Subcutaneous abdominal adipose tissue (tissue), 5 donors: ENCODE data around the gene TNIK.
"Not testable (repeated sequence)": the region's sequence is repeated elsewhere in the genome, so short reads cannot be mapped to it uniquely, and the experiment has no call there.

Experiments
- H3K27ac ChIP-seq: one replicate; pipeline ENCODE4 v1.7.0; 2013; ENCODE audit warnings: low read depth, mild to moderate bottlenecking, inconsistent platforms, low read length, moderate library complexity
- H3K27me3 ChIP-seq, 5 donors: one replicate each; pipeline ENCODE4 v1.7.0; 2013; ENCODE audit warnings: low read length in 5 of 5, inconsistent platforms in 1 of 5; ENCODE audit not compliant: control insufficient read depth in 5 of 5, insufficient read depth in 4 of 5
- H3K36me3 ChIP-seq, 5 donors: one replicate each; pipeline ENCODE4 v1.7.0; 2013; ENCODE audit warnings: low read length in 5 of 5; ENCODE audit not compliant: control insufficient read depth in 5 of 5, insufficient read depth in 5 of 5
- H3K4me1 ChIP-seq, 5 donors: one replicate each; pipeline ENCODE4 v1.7.0; 2013; ENCODE audit warnings: low read length in 5 of 5, mild to moderate bottlenecking in 3 of 5, moderate library complexity in 1 of 5; ENCODE audit not compliant: control insufficient read depth in 5 of 5, insufficient read depth in 5 of 5
- H3K4me3 ChIP-seq, 5 donors: one replicate each; pipeline ENCODE4 v1.7.0; 2013; ENCODE audit warnings: low read length in 5 of 5, low read depth in 1 of 5
- H3K9ac ChIP-seq, 5 donors: one replicate each; pipeline ENCODE4 v1.7.0; 2013; ENCODE audit warnings: low read length in 5 of 5, mild to moderate bottlenecking in 4 of 5, moderate library complexity in 3 of 5
- H3K9me3 ChIP-seq, 5 donors: one replicate each; pipeline ENCODE4 v1.7.0; 2013; ENCODE audit warnings: low read length in 5 of 5; ENCODE audit not compliant: control insufficient read depth in 5 of 5
- donor health status: healthy.
- donor health status: healthy.
- donor health status: healthy.
- donor health status: healthy.
- donor health status: healthy.

TNIK gene

DNA sequence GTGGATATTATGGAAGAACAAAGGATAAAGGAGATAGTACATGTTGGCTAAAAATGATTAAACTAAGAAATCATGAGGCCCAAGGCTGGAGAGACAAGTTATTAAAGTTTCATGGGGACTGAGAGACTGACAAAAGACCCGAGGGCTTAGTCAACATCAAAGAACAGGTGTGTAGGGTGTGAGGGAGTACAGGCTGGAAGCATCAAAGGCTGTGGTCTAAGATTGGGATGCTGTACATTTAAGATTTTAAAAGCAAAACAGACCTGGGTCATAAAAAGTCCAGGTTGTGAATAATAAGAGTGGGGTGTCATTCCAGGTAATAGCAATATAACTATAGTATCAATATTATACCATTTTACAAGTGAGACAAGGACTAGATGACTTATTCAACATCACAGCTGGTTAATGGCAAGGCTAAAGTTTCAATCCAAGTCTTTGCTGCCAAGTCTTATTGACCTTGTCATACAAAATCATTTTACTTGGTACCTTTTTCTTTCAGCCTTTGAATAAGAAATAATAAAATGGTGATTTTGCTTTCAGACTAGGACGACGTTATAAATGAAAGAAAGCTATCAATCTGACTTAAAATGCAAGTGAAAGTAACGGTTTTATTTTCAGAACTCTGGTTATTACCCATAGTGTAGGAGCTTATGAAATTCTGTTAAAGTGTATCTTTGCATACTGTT lies 211.6 kb downstream of the TNIK start:
- no peak overlapping the region for H3K4me3 ChIP-seq
- no peak overlapping the region for H3K9ac ChIP-seq
- no peaks in the 10 kb centered on the region for H3K36me3 ChIP-seq
- no peaks in the 10 kb centered on the region for H3K4me1 ChIP-seq
- H3K27ac ChIP-seq: no peak overlapping the region
- H3K27me3 ChIP-seq: no peaks in the 10 kb centered on the region
- H3K9me3 ChIP-seq: no peaks in the 10 kb centered on the region

DNA sequence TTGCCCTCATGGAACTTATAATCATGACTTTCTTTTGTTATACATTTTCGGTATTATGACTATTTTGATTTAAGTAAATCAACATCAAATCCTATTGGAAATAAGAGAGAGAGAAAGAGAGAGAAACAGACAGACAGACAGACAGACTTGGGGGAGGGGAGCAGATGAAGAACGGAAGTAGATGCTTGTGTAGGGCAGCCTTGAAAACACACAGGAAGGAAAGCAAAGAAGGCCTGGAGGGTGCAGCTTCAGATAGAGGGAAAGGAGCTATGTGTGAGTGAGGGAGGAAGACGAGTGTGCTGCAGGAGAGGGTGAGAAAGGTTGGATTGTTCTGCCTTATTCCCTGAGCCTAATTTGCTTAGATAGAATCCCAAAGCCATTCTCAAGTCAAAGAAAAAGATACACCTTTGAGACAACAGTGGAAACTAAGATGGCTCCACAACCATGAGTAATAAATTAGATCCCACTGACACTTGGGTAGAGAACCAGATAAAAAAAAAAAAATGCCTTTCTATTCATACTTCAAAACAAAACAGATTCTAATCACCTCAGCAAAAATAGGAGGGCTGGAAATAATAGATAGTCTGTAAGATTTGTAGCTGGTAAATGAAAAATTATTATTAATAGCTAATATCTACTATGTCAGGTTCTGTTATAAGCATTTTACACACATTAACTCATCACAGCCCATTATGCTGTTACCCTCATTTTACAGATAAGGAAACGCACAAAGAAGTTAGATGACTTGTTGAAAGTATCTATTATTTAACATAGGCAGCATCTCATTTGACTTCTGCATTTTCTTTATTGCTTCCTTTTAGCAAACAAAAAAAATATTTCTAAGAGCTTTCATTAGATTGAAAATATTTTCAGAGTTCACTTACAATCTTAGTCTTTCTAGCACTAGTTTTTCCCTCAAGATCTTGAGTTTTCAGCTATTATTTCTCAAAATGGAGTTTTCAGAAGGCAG lies 214.1 kb downstream of the TNIK start:
- Histone ChIP-seq H3K4me3 (no peak overlapping the region), H3K27me3 (no peaks in the 10 kb centered on the region)

DNA sequence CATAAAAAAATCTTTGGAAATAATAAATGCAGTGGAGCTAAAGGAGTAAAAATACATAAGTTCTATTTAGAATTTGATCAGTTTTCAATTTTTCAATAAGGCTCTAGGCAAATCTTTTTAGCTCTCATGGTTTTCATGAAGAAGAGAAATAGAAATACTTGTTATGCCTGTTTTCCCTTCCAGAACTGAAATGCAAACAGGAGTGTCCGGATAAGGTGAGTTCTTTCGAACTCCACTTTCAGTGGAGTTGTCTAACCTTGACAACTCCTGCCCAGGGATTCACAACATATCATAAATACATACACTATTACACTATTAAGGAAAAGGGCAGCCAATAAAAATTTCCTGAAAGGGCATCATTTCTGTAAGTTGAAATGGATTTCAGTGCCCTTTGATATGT lies 217.3 kb downstream of the TNIK start:
- H3K4me3 ChIP-seq: no peak overlapping the region
- H3K36me3 ChIP-seq: no peaks in the 10 kb centered on the region
- H3K9me3 ChIP-seq: no peaks in the 10 kb centered on the region
- H3K27me3 ChIP-seq: no peaks in the 10 kb centered on the region
- H3K27ac ChIP-seq: no peak overlapping the region
- no peaks in the 10 kb centered on the region for H3K4me1 ChIP-seq
- no peak overlapping the region for H3K9ac ChIP-seq

More for the DNA sequence above, 214.1 kb downstream of the TNIK start:
- H3K9me3 ChIP-seq: no peaks in the 10 kb centered on the region
- H3K9ac ChIP-seq: no peak overlapping the region
- no peak overlapping the region for H3K27ac ChIP-seq
- no peaks in the 10 kb centered on the region for H3K4me1 ChIP-seq
- H3K36me3 ChIP-seq: no peaks in the 10 kb centered on the region

DNA sequence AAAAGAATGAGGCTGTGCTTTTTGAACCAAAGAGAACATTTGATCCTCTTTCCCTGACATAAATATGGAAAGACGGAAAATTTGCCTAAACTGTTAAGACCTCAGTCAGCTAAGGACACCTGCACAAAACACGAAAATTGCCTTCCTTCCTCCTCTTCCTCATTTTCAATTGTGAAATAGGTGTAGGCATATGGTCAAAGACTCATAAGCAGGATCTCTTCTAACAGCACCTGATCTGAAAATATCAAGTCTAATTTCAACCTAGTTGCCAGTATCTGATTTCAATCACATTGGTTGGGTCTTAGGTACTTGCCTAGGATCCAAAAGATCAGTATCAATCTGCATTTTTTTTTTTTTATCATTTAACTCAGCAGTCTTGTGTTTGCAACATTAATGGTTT lies 218.0 kb downstream of the TNIK start:
- Histone ChIP-seq H3K27ac (no peak overlapping the region), H3K9ac (no peak overlapping the region), H3K4me1 (no peaks in the 10 kb centered on the region), H3K4me3 (no peak overlapping the region), H3K36me3 (no peaks in the 10 kb centered on the region), H3K27me3 (no peaks in the 10 kb centered on the region), H3K9me3 (no peaks in the 10 kb centered on the region)

DNA sequence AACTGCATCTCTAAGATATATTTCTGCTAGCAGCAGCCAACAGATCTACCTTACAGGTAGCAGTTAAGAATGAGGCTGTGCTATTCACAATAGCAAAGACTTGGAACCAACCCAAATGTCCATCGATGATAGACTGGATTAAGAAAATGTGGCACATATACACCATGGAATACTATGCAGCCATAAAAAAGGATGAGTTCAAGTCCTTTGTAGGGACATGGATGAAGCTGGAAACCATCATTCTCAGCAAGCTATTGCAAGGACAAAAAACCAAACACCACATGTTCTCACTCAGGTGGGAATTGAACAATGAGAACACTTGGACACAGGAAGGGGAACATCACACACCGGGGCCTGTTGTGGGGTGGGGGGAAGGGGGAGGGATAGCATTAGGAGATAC lies 218.6 kb downstream of the TNIK start:
- not testable (repeated sequence) for H3K9ac ChIP-seq, H3K36me3 ChIP-seq, H3K4me3 ChIP-seq, H3K4me1 ChIP-seq, H3K27me3 ChIP-seq, H3K27ac ChIP-seq, H3K9me3 ChIP-seq

DNA sequence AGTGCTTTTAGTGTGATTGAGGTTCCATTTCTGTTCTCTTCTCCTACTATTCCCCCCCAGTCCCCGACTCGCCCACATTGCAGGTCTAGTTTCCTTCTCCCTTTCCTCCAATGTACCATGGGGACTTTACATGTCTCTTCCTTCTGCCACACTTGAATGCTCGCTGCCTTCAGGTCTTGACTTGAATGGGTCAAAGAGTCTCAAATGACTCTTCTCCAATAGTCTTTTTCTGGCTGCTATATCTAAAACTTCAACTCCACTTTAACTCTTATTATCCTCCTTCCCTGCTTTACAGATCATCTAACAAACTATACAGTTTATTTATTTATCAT lies 219.7 kb downstream of the TNIK start:
- Histone ChIP-seq H3K27ac (no peak overlapping the region), H3K4me1 (peaks cover 0 to 10% (median 0%) of the 10 kb centered on the region in 5 donors), H3K9ac (no peak overlapping the region), H3K36me3 (no peaks in the 10 kb centered on the region), H3K9me3 (no peaks in the 10 kb centered on the region), H3K4me3 (no peak overlapping the region), H3K27me3 (no peaks in the 10 kb centered on the region)

DNA sequence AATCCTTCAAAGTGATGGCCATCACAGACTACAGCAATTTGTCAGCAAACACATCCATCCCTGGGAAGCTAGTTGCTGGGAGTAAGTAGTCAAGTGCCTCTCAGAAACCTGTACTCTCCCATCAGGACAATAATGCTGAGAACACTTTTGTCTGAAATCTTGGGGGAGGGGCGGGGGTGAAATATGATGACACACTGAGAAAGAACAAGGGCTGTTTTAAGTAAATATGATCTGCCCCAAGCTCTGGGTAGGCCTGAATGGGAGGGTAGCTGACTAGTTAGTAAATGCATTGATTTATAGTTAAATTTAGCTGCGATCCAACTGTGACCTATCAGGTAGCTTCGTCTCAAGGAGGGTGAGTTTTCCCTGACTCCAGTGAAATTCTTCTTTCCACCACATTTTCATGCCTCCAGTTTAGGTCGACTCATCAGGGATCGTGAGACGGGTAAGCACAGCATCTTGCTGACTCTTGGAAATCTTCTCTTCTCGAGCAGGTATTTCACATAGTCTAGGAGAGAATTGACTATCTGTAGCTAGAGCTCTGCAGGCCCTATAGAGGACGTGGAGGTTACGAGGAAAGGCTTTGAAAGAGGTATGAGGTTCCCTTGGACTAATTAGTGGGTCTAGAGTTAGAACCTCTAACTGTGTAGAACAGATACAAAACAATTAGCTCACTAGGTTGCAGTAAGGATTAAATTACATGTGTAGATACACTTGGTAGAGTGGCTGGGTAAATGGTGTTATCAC lies 220.3 kb downstream of the TNIK start:
- Histone ChIP-seq H3K9me3 (no peaks in the 10 kb centered on the region), H3K27me3 (no peaks in the 10 kb centered on the region), H3K36me3 (no peaks in the 10 kb centered on the region), H3K9ac (no peak overlapping the region), H3K4me3 (no peak overlapping the region), H3K4me1 (peaks cover 0 to 10% (median 0%) of the 10 kb centered on the region in 5 donors), H3K27ac (no peak overlapping the region)

DNA sequence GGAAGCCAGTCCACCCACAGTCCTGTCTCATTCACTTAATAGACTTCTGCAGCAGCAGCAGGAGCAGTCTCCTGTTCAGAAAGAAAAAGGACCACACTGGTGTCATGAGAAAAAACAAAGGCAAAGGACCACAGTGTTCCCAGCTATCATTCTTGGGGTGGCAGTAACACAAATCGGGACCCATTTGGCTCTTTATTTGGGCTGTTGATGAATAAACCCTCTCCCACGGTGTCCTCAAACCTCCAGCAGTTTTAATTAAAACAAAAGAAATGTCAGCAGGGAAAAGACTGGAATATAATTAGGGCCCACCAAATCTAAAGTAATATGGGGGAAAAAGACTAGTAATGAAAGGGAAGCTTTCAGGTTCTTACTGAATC lies 223.2 kb downstream of the TNIK start:
- Histone ChIP-seq H3K9ac (no peak overlapping the region), H3K9me3 (no peaks in the 10 kb centered on the region), H3K4me1 (peaks cover 0 to 10% (median 0%) of the 10 kb centered on the region in 5 donors), H3K27me3 (no peaks in the 10 kb centered on the region), H3K4me3 (no peak overlapping the region), H3K36me3 (no peaks in the 10 kb centered on the region), H3K27ac (no peak overlapping the region)

DNA sequence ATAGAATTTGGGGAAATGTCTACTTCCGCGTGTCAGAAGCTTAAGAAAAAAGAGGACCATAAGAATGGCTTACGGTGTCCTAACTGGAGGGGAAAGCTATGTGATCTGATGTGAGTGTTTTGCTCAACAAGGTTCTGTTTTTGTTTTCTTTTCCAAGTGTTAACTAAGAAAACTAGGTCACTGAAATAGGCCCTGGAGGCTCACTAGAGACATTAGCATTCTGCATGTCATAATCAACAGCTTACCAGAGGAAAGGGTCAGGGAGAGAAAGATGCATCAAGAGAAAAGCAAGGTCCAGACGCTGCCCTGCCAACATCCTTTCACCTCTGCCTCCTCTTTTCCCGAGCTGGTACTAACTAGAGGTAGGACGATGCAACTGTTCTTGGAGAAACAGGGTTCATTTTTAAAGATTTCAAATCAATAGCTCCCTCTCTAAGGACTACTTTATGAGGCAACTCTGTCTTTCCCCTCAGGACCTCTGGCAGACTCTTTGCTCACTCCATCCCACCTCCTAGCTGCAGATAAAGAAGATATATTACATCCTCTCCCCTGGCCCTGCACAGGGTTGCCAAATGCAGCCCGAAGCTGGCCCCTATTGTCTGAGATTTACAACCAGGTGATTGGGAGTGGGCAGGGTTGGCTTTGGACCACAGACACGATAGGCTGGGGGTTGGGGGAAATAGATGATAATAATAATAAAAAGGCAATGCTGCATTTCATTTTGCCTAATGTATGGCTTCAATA lies 223.8 kb downstream of the TNIK start:
- Histone ChIP-seq H3K9me3 (no peaks in the 10 kb centered on the region), H3K4me1 (peaks cover 0 to 10% (median 0%) of the 10 kb centered on the region in 5 donors), H3K27ac (no peak overlapping the region), H3K27me3 (no peaks in the 10 kb centered on the region), H3K4me3 (no peak overlapping the region), H3K36me3 (no peaks in the 10 kb centered on the region), H3K9ac (no peak overlapping the region)
